Colonic mucosa (tissue), 4 donors: ENCODE measurements around the gene SMIM45.

Experiments used
- DNase-seq: peaks from one replicate; pipeline ENCODE4 v3.0.0-alpha.2; 2020
- H3K27ac ChIP-seq: fragments of 200-600 bp; one replicate; pipeline ENCODE4 v1.8.0; 2021
- H3K27me3 ChIP-seq: fragments of 200-600 bp; one replicate; pipeline ENCODE4 v1.8.0; 2021
- H3K36me3 ChIP-seq: fragments of 200-600 bp; one replicate; pipeline ENCODE4 v1.8.0; 2021
- H3K4me1 ChIP-seq: fragments of 200-600 bp; one replicate; pipeline ENCODE4 v1.8.0; 2021; ENCODE audit warnings: mild to moderate bottlenecking
- H3K4me3 ChIP-seq: fragments of 200-600 bp; one replicate; pipeline ENCODE4 v1.8.0; 2021
- H3K9ac ChIP-seq, 2 donors: one replicate each; pipeline ENCODE4 v1.7.0; 2013; ENCODE audit warnings: control low read depth in 2 of 2, low read depth in 2 of 2, low read length in 2 of 2
- H3K9me3 ChIP-seq: fragments of 200-600 bp; one replicate; pipeline ENCODE4 v1.8.0; 2021
- intact Hi-C: fragments of 100-400 bp; cut with DNase I; formaldehyde crosslinking; loops from one replicate; pipeline ENCODE4 v1.14.1; 2022
- TF ChIP-seq, protein P1 (sequence below): fragments of 200-600 bp; IDR thresholded peaks from one replicate; pipeline ENCODE4 v1.8.0; 2022; ENCODE audit warnings: antibody characterized with exemption, mild to moderate bottlenecking
- donor health status: healthy.
- donor health status: DM: no; HTN: no; CAD: no.
- donor health status: DM: no; HTN: no; CAD: no.

Gene SMIM45

GRCh38 chr22:41974691-41975290 lies 22.8 kb downstream of the SMIM45 start:
- DNase-seq = no peak
- Histone ChIP-seq H3K4me1 (no peaks in the 10 kb centered on the region), H3K27me3 (peaks cover 27% of the 10 kb centered on the region), H3K4me3 (no peak overlapping the region), H3K36me3 (no peaks in the 10 kb centered on the region), H3K9me3 (no peaks in the 10 kb centered on the region), H3K9ac (no peak overlapping the region), H3K27ac (no peak overlapping the region)
- TF ChIP-seq, protein P1, sequence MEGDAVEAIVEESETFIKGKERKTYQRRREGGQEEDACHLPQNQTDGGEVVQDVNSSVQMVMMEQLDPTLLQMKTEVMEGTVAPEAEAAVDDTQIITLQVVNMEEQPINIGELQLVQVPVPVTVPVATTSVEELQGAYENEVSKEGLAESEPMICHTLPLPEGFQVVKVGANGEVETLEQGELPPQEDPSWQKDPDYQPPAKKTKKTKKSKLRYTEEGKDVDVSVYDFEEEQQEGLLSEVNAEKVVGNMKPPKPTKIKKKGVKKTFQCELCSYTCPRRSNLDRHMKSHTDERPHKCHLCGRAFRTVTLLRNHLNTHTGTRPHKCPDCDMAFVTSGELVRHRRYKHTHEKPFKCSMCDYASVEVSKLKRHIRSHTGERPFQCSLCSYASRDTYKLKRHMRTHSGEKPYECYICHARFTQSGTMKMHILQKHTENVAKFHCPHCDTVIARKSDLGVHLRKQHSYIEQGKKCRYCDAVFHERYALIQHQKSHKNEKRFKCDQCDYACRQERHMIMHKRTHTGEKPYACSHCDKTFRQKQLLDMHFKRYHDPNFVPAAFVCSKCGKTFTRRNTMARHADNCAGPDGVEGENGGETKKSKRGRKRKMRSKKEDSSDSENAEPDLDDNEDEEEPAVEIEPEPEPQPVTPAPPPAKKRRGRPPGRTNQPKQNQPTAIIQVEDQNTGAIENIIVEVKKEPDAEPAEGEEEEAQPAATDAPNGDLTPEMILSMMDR = no peak
- intact Hi-C loops = loop anchor here (10.0 kb wide), 1 partner anchor 460 kb away; the partner anchor contains the start of gene NFAM1

DNA sequence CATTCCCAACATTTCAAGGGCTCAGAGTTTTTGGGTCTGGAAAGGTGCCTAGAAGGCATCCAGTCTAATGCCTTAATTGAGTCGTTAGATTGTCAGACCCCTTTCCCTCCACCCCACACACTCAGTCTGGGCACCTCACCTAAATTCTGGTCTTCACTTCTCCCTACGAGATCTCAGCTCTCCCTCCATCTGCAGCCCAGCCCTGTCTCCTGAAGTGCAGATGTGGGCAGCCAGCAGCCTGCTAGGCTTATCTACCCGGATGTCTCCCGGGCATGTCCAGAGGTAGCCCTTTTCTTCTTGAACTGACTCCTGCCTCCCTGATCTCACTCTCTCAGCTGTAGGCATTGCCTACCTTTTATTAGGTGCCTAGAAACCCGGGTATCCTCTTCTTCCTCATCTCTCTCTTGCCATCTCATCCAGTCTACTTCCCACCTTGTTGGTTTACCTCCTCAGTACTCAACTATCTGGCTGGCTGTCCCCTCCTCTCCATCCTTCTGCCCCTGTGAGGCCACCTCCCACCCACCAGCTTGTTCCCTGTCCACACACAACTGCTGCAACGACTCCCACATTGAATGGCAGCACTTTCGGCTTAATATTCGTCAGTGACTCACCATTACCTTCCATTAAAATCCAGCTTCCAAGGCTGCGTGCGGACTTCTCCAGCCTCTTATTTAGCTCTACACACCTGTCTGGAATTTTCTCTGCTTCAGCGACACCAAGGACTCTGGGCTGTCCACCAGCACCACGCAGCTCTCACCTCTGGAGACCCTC lies 23.5 kb downstream of the SMIM45 start:
- TF ChIP-seq, protein P1 = no peak
- no peak overlapping the region for H3K4me3 ChIP-seq
- intact Hi-C loops = loop anchor here (10.0 kb wide), 1 partner anchor 459 kb away; the partner anchor contains the start of gene NFAM1
- H3K27me3 ChIP-seq = peaks cover 27% of the 10 kb centered on the region
- H3K4me1 ChIP-seq = no peaks in the 10 kb centered on the region
- no peak overlapping the region for H3K9ac ChIP-seq
- DNase-seq = no peak
- H3K36me3 ChIP-seq = no peaks in the 10 kb centered on the region
- H3K27ac ChIP-seq = no peak overlapping the region
- H3K9me3 ChIP-seq = no peaks in the 10 kb centered on the region

GRCh38 chr22:41976070-41976901 lies 24.3 kb downstream of the SMIM45 start:
- peak; percentile 38 for DNase-seq
- intact Hi-C loops = loop anchor here (10.0 kb wide), 1 partner anchor 459 kb away; the partner anchor contains the start of gene NFAM1
- peaks cover 27% of the 10 kb centered on the region for H3K27me3 ChIP-seq
- TF ChIP-seq, protein P1 = no peak
- no peak overlapping the region for H3K9ac ChIP-seq
- H3K9me3 ChIP-seq = no peaks in the 10 kb centered on the region
- H3K36me3 ChIP-seq = no peaks in the 10 kb centered on the region
- no peak overlapping the region for H3K27ac ChIP-seq
- peak overlapping the region; percentile 41 for H3K4me3 ChIP-seq
- no peaks in the 10 kb centered on the region for H3K4me1 ChIP-seq

- Histone ChIP-seq H3K27ac (no peak overlapping the region), H3K36me3 (no peaks in the 10 kb centered on the region), H3K9ac (peak overlapping the region in 1 of 2 donors; percentile 35), H3K4me3 (peak overlapping the region; percentile 35), H3K9me3 (no peaks in the 10 kb centered on the region), H3K27me3 (peaks cover 27% of the 10 kb centered on the region), H3K4me1 (no peaks in the 10 kb centered on the region)
- TF ChIP-seq, protein P1 = no peak
- intact Hi-C loops = loop anchor here (10.0 kb wide), 1 partner anchor 458 kb away; the partner anchor contains the start of gene NFAM1
- no peak for DNase-seq
These were observed 25.1 kb downstream of the SMIM45 start for GRCh38 chr22:41976961-41977566.

DNA sequence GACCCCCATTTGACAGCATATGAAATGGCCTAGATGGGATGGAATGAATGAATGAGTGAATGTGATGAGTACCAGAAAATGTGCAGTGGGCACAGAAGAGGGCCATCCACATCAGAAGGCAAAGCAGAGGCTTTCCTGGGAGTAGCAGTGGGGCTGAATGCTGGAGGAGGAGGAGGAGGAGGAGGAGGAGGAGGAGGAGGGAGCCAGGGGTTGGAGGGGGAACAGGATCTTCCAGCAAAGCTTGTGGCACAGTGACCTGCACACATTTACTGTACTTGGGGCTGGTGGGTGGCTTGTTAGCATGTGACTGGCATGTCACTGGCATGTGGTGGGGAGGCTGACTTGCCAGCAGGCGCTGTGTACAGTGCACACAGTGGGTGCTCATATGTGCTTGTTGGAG lies 26.8 kb downstream of the SMIM45 start:
- peaks cover 27% of the 10 kb centered on the region for H3K27me3 ChIP-seq
- no peak overlapping the region for H3K9ac ChIP-seq
- H3K4me3 ChIP-seq = no peak overlapping the region
- no peaks in the 10 kb centered on the region for H3K9me3 ChIP-seq
- H3K27ac ChIP-seq = no peak overlapping the region
- no peak for DNase-seq
- H3K36me3 ChIP-seq = no peaks in the 10 kb centered on the region
- intact Hi-C loops = loop anchor here (10.0 kb wide), 1 partner anchor 456 kb away; the partner anchor contains the start of gene NFAM1
- TF ChIP-seq, protein P1 = no peak
- H3K4me1 ChIP-seq = no peaks in the 10 kb centered on the region
